COLO668 (cell line): ENCODE measurements around the gene ZSCAN16.

Experiments used
- DNase-seq: peaks from one replicate; lab custom pipeline; 2025; ENCODE audit not compliant: unreplicated experiment; lab: John Stamatoyannopoulos, UW

The ZSCAN16 gene

DNA sequence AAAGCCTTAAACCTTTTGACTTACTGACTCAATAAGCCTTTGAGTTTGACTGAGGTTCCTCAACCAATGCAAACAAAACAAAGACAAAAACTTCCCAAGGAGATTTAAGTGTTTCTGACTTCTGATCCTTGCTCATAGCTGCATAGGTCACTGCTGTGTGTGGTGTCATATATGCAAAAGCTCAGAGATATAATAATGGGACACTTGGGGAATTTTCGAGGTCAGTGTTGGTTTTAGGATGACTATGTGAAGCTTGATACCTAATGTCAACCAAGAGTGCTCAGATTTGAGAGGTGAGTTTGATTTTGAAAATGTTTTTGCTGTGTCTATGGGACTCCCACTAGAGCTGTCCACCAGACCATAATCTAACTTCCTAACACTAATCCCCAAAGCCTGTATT, 43.5 kb downstream of the ZSCAN16 start:
- DNase-seq = no peak

DNA sequence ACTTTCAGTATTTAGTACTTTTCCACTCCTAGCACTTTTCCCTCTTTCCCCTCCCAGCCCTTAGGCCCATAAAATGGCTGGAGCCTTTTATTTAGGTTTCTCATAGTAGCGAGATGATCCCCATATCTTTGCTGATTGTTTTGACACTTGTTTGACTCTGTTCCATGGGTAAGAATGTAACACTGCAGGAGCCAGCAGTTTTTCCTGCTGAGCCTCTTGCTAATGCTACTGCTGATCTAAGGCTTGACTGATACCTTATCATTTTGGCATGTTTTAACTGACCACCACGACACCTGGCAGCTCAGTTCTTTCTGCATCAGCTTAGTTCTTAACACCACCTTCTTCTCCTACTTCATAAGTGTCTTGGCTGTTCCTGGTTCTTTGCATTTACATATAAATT, 46.9 kb downstream of the ZSCAN16 start:
- no peak for DNase-seq

DNA sequence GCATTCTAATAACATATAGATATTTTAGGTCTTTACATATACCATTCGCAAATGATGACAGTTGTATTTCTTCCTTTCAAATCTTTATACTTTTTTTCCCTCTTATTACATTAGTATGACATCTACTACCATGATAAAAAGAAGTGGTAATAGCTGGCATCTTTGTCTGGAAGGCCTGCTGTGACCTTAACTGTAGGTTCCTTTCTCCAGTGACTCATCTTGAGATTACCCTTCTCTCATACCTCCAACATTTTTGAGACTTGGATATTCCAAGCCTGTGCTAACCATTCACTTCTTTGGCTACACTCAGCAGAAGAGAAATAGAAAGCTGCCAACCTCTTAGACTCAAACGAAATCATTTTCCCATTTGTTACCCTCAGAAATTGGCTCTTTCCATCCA, 47.6 kb downstream of the ZSCAN16 start:
- no peak for DNase-seq

DNA sequence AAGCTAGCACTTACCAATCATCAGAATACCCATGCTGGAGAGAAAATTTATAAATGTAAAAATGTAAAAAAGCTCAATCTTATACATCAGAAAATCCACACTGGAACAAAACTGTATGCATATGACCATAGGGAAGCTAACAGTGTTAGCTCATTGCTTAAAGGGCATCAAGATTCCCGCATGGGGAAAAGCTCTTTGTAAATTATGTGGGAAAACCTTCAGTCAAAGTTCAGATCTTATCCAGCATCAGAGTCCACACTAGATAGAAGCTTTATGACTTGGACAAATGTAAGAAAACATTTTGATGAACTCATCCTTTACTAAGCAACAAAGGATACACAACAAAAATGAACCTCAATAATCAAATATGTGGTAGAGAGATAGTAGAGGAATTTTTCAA, 52.0 kb downstream of the ZSCAN16 start:
- DNase-seq = no peak
